HG03521 (cell line): ENCODE results near the gene CUEDC2.

Experiments used
- ATAC-seq: cut with Tn5 transposase; IDR thresholded peaks from one replicate; pipeline ENCODE4 v1.9.1; 2021; ENCODE audit warnings: mild to moderate bottlenecking, moderate library complexity; ENCODE audit not compliant: unreplicated experiment

The CUEDC2 gene, protein sequence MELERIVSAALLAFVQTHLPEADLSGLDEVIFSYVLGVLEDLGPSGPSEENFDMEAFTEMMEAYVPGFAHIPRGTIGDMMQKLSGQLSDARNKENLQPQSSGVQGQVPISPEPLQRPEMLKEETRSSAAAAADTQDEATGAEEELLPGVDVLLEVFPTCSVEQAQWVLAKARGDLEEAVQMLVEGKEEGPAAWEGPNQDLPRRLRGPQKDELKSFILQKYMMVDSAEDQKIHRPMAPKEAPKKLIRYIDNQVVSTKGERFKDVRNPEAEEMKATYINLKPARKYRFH

DNA sequence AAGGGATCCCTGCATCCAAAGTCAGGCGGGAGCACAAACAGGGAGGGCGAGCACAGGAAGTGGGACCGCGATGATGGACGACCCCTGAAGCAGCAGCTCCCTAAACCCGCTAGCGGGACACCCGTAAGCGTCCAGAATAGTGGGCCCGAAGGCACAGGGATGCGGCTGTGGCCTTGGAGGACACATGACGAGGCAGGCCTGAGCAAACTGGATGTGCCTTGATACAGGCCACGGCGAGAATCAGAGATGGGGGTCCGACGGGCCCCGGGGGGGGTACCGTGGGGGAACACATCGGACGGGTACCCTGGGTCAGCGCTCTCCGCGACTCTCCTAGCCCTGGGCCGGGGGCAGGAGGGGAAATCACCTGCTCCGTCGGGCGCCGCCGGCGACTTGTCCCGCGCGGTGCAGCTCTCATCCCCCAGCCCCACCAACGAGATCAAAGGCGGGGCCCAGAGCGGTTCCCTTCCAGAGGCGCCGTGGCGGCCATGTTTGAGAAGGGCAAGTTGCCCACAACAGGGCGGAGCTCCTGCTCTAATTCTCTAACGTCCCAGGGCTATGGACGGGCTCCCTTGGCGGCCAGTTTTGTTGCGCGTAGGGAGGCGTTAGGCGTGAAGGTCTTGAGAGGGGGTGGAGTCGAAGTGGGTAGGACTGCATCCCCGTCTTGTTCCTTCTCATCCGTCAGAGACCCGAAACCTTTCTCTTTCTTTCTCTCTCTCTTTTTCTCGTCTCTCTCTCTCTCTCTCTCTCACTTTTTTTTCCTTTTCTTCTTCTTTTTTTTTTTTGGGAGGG is at the start of gene CUEDC2:
TSS of gene CUEDC2 (minus strand) at position 413 of the 789 bp plus-strand sequence. CDS start 7,386 bp downstream, outside the sequence.
- peak; percentile 79 for ATAC-seq

DNA sequence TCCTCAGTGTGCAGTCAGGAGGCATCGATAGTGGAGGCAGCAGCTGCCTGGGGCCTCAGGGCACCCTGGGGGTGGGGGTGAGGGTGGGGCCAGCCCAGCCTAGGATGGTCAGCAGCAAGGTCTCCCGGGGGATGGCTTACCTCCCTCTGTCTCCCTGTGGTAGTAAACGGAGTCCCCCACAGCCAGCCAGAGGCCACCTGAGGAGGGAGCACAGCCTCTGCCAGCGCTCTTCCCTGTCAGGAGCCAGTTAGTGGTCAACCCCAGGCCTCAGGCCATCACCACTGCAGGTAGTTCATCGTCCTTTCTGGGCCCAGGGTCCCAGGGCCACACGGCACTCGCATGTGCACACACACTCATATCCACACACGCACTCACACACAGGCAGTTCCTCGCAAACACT is 48.0 kb upstream of the CUEDC2 start:
- ATAC-seq, result no peak

GRCh38 chr10:102479651-102480050 is 47.3 kb upstream of the CUEDC2 start:
- no peak for ATAC-seq

- no peak for ATAC-seq
Observed at GRCh38 chr10:102476466-102477141, 44.2 kb upstream of the CUEDC2 start.

GRCh38 chr10:102475451-102476040 is 43.2 kb upstream of the CUEDC2 start:
- no peak for ATAC-seq

- ATAC-seq, result no peak
Observed at GRCh38 chr10:102473445-102474331, 41.3 kb upstream of the CUEDC2 start.

GRCh38 chr10:102470579-102471546 is 38.5 kb upstream of the CUEDC2 start:
- ATAC-seq, result no peak

DNA sequence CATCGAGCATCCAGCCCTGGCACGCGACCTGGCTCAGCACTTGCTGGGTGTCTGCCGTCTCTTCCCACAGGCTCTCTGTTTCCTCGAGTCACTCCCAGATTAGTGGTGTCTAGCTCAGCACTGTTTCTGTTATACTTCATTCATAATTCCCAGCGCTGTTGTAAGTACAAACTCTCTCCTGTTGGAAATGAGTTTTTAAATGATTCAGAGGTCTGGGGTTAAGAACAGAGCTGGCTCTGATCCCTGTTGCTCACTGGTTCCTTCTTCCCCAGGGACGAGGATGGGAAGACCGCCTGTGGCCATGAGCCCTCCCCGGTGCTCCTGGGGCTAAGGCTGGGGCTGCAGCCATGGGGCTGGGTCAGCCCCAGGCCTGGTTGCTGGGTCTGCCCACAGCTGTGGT is 36.3 kb upstream of the CUEDC2 start:
- ATAC-seq, result no peak

- no peak for ATAC-seq
Observed at GRCh38 chr10:102467971-102468438, 35.6 kb upstream of the CUEDC2 start.

DNA sequence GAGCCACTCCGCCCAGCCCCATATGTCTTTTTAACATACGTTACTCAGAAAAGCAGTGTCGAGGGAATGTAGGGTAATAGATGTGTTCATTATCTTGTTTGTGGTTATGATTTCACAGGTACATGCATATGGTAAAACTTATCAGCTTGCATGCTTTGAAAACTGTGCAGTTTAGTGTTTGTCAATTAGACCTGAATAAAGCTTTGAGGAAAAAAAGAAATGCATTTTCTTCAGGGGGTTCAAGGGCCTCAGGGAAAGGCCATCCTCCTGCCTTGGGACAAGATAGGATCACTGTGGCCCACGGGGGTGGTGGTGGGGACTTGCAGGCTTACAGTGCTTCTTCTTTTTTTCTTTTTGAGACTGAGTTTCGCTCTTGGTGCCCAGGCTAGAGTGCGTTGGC is 34.9 kb upstream of the CUEDC2 start:
- no peak for ATAC-seq

- ATAC-seq, result no peak
Observed at GRCh38 chr10:102465466-102465865, 33.1 kb upstream of the CUEDC2 start.

DNA sequence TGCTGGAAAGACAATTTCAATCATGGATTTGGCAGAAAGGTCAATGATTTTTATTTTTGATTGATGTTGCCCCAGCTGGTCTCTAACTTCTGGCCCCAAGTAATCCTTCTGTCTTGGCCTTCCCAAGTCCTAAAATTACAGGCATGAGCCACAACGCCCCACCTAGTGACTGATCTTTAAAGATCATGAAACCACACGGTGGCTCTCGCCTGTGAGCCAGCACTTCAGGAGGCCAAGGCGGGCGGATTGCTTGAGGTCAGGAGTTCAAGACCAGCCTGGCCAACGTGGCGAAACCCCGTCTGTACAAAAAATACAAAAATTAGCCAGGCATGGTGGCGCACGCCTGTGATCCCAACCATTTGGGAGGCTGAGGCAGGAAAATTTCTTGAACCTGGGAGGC is 31.6 kb upstream of the CUEDC2 start:
- no peak for ATAC-seq

DNA sequence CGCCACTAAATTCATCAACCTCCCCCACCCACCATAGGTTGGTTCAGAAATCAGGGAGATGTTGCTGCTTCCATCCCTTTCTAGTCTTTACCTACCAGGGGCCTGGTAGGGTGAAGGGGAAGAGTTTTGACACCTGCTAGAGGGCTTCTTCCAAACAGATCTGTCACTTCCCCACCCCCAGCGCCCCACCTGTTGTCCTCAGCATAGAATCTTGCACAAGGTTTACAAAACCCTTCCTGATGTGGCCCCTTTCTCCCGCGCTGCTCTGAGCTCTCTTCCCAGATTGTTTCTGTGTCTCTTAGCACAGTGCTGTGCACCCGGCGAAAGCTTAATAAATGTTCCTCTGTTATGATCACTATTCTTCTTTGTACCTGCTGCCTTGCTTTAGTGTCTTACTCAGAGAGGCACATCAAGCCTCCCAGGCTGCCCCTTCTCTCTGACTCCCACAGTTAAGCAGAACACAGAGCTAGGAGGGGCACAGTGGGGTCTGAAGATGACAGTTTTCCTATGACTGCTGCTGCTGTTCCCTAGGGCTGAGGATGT is 30.2 kb upstream of the CUEDC2 start:
- ATAC-seq, result no peak

DNA sequence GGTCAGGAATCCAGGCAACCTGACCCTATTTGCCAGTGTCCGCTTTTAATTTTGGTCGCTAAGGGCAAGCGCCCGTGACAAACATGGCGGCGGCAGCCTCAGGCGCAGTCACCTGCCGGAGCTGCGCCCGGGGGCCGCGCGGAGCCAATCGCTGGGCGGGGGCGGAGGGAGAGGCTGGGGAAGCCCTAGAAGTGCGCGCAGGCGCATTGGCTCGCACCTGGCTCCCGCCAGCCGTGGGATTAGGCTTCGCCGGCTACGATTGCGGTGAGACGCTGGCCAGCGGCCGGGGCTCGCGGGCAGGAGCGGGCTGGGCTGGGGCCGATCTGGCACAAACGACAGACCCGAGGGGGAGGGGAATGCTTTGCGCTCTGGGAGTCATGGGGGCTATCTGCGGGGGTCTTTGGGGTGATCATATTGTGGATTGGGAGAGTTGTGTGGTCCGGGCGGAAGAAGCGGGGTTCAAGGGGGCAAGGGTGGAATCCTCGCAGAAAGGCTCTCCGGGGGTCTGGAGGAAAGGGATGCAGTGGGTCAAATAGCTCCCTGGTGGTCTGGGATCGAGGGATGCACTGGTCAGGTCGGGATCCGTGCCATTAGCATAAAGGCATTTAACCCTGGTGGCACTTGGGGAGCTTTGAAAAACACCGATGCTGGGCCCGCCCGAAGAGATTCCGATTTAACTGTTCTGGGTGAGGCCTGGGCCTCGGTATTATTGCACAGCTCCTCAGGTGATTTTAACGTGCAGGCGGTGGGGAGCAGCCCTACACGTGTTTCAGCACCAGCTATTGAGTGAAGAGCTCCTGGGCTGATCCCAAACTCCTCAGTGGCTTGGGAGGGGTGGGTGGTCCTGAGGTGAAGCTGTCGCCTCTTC is 29.0 kb upstream of the CUEDC2 start:
- ATAC-seq, result peak; percentile 74

- peak; percentile 13 for ATAC-seq
Observed at GRCh38 chr10:102460836-102461186, 28.4 kb upstream of the CUEDC2 start.

- ATAC-seq, result no peak
Observed at GRCh38 chr10:102458656-102459055, 26.3 kb upstream of the CUEDC2 start.

DNA sequence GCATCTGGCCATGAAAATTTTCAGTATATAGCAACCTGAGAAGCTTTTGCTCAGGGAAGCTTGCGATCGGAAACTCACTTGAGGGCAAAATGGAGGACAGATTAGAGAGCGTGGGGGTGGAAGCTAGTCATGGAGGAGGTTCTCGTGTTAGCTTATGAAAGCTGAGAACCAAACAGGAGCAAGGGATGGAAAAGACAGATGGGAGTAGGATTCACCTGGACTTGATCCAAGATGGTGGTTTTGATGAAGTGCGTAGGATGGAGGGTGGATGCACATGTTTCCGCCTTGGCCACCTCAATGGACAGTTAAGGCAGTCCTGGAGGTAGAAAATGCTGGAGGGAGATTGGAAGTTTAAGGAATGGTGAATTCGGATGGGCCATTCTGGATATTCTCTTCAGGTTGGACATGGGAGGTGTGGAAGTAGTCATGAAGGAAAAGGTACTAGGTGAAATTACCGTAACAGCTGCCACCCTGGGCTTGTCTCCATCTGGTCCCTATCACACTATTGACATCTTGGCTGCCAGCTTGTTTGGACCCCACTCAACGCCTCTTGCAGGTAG is 25.3 kb upstream of the CUEDC2 start:
- ATAC-seq, result no peak
